Fibroblast of mammary gland (primary cell): ENCODE data around the gene ATP1A3.

ENCODE experiments used
- DNase-seq: peaks from one replicate; pipeline ENCODE4 v3.0.0-alpha.2; 2010; ENCODE audit warnings: low read depth
- H3K4me3 ChIP-seq: 2 replicates; pipeline ENCODE4 v1.5.1; 2011; ENCODE audit warnings: low read depth, mild to moderate bottlenecking, low read length, moderate library complexity; ENCODE audit not compliant: control insufficient read depth
- TF ChIP-seq, protein P1 (sequence below): conservative IDR thresholded peaks from 2 replicates; pipeline ENCODE4 v1.5.1; 2011; ENCODE audit warnings: low read depth, low read length, inconsistent platforms; ENCODE audit not compliant: control insufficient read depth, insufficient read depth

The ATP1A3 gene

DNA sequence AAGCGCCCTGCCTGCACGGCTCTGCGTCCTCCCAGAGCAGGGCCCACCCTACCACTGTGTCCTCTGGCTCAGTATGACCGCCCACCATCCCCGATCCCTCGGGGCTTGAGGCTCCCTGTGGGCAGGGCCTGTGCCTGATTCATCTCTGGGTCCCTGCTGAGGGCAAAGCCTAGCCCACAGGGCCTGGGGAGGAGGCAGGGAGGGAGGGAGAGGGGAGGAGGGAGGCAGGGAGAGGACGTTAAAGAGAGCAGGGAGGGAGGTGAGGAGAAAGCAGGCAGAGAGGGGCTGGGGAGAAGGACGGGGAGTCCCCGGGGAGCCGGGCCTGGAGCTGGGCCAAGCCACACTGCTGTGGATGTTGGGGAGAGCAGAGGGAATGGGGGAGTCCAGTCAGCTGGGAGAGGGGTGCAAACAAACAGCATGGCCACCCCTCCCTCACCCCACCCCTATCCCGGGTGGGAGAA, 61.7 kb downstream of the ATP1A3 start:
- no peak for DNase-seq
- TF ChIP-seq, protein P1, sequence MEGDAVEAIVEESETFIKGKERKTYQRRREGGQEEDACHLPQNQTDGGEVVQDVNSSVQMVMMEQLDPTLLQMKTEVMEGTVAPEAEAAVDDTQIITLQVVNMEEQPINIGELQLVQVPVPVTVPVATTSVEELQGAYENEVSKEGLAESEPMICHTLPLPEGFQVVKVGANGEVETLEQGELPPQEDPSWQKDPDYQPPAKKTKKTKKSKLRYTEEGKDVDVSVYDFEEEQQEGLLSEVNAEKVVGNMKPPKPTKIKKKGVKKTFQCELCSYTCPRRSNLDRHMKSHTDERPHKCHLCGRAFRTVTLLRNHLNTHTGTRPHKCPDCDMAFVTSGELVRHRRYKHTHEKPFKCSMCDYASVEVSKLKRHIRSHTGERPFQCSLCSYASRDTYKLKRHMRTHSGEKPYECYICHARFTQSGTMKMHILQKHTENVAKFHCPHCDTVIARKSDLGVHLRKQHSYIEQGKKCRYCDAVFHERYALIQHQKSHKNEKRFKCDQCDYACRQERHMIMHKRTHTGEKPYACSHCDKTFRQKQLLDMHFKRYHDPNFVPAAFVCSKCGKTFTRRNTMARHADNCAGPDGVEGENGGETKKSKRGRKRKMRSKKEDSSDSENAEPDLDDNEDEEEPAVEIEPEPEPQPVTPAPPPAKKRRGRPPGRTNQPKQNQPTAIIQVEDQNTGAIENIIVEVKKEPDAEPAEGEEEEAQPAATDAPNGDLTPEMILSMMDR, result no peak
- no peak overlapping the region for H3K4me3 ChIP-seq

DNA sequence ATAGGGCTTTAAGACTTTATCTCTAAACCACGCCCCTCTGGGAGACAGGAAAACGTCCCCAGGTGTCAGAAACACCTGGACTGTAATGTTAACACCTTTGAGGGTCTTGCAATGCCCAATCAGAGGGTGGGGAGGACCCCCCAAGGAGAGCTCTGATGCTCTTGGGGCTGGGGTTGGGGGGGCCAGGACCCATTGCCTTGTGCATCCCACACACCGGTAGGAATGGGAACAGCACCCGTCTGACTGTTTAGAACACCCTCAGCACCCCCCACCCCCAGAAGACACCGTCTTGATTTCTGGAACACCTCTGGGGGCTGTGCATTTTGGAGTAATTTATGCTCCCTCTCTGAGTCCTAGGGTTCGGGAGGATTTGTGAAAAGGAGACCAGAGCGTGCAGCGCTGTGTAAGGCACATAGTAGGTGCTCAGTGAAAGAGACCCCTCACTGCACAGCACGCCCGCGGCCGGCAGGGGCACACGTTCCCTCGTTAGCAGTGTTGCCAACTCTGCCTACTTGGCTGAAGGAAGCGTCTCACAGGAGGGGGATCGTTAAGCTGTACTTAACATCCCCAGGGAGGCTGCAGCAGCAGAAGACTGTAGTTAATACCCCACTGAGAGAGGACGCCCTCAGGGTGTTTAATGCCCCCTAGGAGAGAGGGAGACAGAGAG, 63.0 kb downstream of the ATP1A3 start:
- no peak for DNase-seq
- TF ChIP-seq, protein P1, result peak; percentile 33

DNA sequence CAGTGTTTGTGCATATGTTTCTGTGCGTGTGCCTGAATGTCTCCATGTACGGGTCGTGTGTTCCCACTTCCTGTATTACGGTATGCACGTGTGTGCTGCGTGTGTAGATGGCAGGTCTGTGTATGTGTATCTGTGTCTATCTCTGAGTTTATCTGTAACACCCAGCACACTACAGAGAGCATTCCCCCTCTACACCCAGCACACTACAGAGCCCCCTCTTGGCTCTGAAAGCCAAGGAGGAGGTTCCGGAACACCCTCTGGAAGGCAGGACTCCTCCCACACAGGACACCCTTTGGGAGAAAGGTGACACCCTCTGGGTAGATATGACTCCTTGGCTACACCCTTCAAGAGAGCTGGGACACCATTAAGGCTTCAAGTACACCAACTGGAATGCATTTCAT, 63.7 kb downstream of the ATP1A3 start:
- TF ChIP-seq, protein P1, result no peak
- DNase-seq, result no peak
- no peak overlapping the region for H3K4me3 ChIP-seq

More for the DNA sequence above, 63.0 kb downstream of the ATP1A3 start:
- no peak overlapping the region for H3K4me3 ChIP-seq

DNA sequence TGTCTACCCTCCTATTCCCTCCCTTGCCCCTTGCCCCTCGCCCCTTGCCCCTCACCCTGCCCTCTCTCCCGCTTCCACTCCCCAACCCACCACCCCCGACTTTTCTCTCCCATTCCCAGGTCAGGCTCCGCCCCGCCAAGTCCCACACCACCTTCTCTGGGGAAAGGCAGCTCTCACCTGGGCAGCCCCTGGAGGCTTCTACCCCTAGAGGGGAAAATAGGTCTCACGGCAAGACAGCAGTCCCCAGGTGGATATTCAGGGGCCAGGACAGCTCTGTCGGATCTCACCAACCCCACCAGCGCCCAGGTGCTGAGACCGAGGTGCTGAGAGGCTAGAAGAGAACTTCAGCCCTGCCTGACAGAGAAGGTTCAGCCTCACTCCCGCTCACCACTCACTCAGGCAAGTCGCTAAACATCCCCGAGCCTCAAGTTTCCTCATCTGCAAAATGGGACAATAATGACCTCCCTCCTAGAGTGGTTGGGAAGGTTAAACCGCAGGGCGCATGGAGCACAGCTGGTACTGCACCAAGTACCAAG, 64.4 kb downstream of the ATP1A3 start:
- no peak for DNase-seq
- TF ChIP-seq, protein P1, result no peak
- H3K4me3 ChIP-seq, result no peak overlapping the region

DNA sequence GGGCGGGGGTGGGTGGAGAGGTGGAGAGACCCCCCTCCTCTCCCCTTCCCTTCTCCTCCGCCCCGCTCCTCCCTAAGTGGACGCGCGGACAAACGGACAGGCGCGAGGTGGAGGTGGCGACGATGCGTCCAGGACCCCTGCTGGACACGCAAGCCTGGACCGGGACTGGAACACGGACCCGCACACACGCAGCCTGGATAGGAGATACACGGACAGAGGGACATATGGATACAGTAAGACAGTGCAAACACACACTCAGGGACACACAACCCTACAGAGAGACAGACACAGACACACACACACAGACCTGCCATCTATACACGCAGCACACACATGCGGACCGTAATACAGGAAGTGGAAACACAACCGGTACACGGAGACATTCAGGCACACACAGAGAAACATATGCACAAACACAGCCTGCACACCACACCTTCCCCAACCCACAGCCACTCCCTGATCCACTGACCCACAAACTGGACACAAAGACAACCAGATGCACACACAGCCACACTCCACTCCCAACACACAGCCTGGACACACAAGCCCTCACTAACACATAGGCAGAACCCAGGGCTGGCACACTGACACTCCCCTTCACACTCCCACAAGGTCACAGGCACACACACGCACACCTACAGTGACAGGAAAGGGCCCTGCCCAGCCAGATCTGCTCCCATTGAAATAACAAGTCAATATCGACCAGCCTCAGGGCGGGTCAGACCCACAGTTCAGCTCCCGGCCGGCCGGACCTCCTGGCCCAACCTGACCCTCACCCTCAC, 65.1 kb downstream of the ATP1A3 start:
- peak overlapping the region; percentile 2 for H3K4me3 ChIP-seq
- DNase-seq, result no peak
- TF ChIP-seq, protein P1, result no peak

DNA sequence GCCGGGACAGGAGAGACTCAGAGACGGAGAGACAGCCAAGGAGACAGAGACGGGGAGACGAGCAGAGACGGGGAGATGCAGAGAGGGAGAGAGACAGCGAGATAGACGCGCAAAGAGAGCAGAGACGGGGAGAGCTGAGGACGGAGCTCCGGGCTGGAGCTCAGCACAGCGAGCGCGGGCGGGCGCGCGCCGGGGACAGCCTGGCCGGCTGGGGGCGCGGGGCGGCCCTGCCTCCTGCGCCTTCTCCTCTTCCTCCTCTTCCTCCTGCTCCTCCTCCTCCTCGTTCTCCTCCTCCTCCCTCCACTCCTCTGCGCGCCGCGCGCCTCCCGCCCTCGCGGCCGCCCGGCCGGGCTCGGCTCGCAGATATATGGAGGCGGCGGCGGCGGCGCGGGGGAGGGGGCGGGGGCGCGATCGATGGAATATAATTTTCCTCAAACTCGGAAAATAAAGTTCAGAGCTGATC, 65.8 kb downstream of the ATP1A3 start, which contains the start of gene ERFL:
Gene ERFL, minus strand, starts transcription at position 229 of the 463 bp plus-strand sequence. CDS start 15,530 bp downstream, outside the sequence.
- TF ChIP-seq, protein P1, result no peak
- H3K4me3 ChIP-seq, result peak within 1 kb of the TSS; percentile 28
- no peak for DNase-seq
